ENCODE data around the gene ELMO1. TPM values are rescaled to one million over a fixed set of nuclear protein-coding genes. Genes with fewer than 3 reads are reported as not detected.

ELMO1 gene
- total and polyA plus RNA-seq, 10 of the 15 experiments (the other 5 are each of a cell fraction or from before 2014, with no cell fraction given), result 22.6 to 85.9 (median 56.6) TPM

DNA sequence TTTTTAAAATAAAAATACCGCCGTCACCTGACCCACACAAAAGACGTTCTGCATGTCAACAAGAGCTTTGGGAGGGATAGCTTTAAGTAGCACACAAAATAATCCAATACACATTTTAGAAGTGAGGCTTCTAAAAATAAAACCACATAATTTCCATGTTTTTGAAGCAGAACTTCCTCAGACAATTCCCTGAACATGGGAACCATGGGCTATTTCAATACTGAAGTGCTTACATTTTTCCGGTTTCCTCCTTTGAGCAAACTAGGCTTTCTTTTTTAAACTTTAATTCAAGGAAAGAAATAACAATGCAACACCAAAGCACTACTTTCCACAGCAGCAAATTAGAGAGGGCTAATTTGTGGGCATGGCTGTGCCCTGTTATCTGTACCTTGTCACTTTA is 59.9 kb downstream of the ELMO1 start (continued):
- no peak for TF ChIP-seq SUZ12 (IDR thresholded peaks at IDR 0.05; ENCODE audit: unreplicated experiment)
- TF ChIP-seq SUPT20H (IDR thresholded peaks at IDR 0.05; ENCODE audit: borderline replicate concordance, control insufficient read depth, low read depth, low read length), result no peak

DNA sequence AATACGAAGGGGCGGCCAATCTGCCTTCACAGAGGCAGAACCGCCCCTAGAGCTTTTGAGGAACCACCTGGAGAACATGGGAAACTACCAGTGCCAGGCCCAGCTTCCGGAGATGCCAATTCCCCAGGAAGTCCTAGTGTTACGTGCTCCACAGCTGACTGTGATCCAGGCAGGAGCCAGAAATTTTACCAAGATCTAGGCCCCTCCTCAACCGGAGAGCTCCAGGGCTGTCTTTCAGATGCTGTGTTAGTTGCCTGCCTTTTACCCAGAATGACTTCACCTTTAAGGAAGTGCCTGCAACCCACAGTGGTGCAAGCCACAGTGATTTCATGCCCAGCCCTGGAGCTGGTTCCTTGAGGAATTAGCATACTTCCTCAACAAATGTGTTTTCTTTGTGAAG is 62.9 kb downstream of the ELMO1 start:
- no peak overlapping the region for H3K9ac ChIP-seq (ENCODE audit: control insufficient read depth, insufficient read depth, low read length)
- in situ Hi-C loops (cut with MboI), result no loop called here
- intact Hi-C loops (cut with micrococcal nuclease; ENCODE audit: unreplicated experiment), result no loop called here
- no TSS peak for BruUV-seq (replicated peaks)
- no peak overlapping the region for H2AFZ ChIP-seq (ENCODE audit: control insufficient read depth, low read depth, low read length)
- ATAC-seq (no peak), FAIRE-seq (no peak), DNase-seq (ENCODE audit: low read depth, low spot score) (no peak)
- no peak overlapping the region for H3K4me2 ChIP-seq (ENCODE audit: control insufficient read depth, insufficient read depth)
- CTCF ChIA-PET, result no interaction called here
- RAD21 ChIA-PET (ENCODE audit: unreplicated experiment), result no interaction called here
- no peaks in the 10 kb centered on the region for H3K9me3 ChIP-seq (replicated peaks; ENCODE audit: control insufficient read depth, insufficient read depth, low read length)
- H3K79me2 ChIP-seq (ENCODE audit: control insufficient read depth, insufficient read depth, low read length), result no peaks in the 10 kb centered on the region
- SMC1A ChIA-PET (ENCODE audit: uncharacterized antibody, unreplicated experiment), result interaction anchor here (0.7 kb wide), 1 partner anchor 17 kb away, joined by 5 read pairs; no protein-coding TSS in a partner anchor
- no peaks in the 10 kb centered on the region for H3K27me3 ChIP-seq (replicated peaks in 1 of 2; ENCODE audit: control insufficient read depth in 2 of 2, insufficient read depth in 2 of 2, low read length in 1 of 2)
- H3K36me3 ChIP-seq (ENCODE audit: control insufficient read depth in 2 of 2, insufficient read depth in 2 of 2, low read length in 1 of 2), result no peaks in the 10 kb centered on the region
- WGBS (ENCODE audit: insufficient coverage, insufficient replicate concordance, low lambda C conversion rate, missing lambda C conversion rate), result 61% methylated on average over 6 of the region's 6 CpGs
- H3K27ac ChIP-seq (ENCODE audit: control insufficient read depth, insufficient read depth), result no peak overlapping the region
- no peak overlapping the region for H3K4me3 ChIP-seq
- H3K4me1 ChIP-seq (ENCODE audit: control insufficient read depth, insufficient read depth, low read length), result no peaks in the 10 kb centered on the region
- H4K20me1 ChIP-seq (ENCODE audit: control insufficient read depth, insufficient read depth), result no peaks in the 10 kb centered on the region
- POLR2A ChIA-PET, result no interaction called here
- no peak for TF ChIP-seq NBN (IDR thresholded peaks at IDR 0.05)
- TF ChIP-seq MYB (IDR thresholded peaks at IDR 0.05; ENCODE audit: borderline replicate concordance, low read depth, low read length), result no peak
- no peak for TF ChIP-seq TAF1 (IDR thresholded peaks at IDR 0.05; ENCODE audit: borderline replicate concordance, low read depth, low read length)
- TF ChIP-seq BRCA1 (IDR thresholded peaks at IDR 0.05; ENCODE audit: low read depth, low read length), result no peak
- TF ChIP-seq POLR2AphosphoS5 (IDR thresholded peaks at IDR 0.05; ENCODE audit: low read length), result no peak
- TF ChIP-seq ZZZ3 (IDR thresholded peaks at IDR 0.05; ENCODE audit: control insufficient read depth, insufficient read length, low read depth), result no peak
- TF ChIP-seq, protein P1, sequence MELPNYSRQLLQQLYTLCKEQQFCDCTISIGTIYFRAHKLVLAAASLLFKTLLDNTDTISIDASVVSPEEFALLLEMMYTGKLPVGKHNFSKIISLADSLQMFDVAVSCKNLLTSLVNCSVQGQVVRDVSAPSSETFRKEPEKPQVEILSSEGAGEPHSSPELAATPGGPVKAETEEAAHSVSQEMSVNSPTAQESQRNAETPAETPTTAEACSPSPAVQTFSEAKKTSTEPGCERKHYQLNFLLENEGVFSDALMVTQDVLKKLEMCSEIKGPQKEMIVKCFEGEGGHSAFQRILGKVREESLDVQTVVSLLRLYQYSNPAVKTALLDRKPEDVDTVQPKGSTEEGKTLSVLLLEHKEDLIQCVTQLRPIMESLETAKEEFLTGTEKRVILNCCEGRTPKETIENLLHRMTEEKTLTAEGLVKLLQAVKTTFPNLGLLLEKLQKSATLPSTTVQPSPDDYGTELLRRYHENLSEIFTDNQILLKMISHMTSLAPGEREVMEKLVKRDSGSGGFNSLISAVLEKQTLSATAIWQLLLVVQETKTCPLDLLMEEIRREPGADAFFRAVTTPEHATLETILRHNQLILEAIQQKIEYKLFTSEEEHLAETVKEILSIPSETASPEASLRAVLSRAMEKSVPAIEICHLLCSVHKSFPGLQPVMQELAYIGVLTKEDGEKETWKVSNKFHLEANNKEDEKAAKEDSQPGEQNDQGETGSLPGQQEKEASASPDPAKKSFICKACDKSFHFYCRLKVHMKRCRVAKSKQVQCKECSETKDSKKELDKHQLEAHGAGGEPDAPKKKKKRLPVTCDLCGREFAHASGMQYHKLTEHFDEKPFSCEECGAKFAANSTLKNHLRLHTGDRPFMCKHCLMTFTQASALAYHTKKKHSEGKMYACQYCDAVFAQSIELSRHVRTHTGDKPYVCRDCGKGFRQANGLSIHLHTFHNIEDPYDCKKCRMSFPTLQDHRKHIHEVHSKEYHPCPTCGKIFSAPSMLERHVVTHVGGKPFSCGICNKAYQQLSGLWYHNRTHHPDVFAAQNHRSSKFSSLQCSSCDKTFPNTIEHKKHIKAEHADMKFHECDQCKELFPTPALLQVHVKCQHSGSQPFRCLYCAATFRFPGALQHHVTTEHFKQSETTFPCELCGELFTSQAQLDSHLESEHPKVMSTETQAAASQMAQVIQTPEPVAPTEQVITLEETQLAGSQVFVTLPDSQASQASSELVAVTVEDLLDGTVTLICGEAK (IDR thresholded peaks at IDR 0.05; ENCODE audit: borderline replicate concordance), result no peak
- no peak for TF ChIP-seq EGR1 (IDR thresholded peaks at IDR 0.05; ENCODE audit: borderline replicate concordance in 1 of 2, low read depth in 2 of 2, low read length in 2 of 2)
- TF ChIP-seq, protein P2, sequence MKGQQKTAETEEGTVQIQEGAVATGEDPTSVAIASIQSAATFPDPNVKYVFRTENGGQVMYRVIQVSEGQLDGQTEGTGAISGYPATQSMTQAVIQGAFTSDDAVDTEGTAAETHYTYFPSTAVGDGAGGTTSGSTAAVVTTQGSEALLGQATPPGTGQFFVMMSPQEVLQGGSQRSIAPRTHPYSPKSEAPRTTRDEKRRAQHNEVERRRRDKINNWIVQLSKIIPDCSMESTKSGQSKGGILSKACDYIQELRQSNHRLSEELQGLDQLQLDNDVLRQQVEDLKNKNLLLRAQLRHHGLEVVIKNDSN (IDR thresholded peaks at IDR 0.05; ENCODE audit: borderline replicate concordance, extremely low read length, insufficient read depth, low read depth, low read length), result no peak
- TF ChIP-seq CHD1 (IDR thresholded peaks at IDR 0.05; ENCODE audit: low read depth, low read length), result no peak
- TF ChIP-seq NR2C2 (IDR thresholded peaks at IDR 0.05; ENCODE audit: borderline replicate concordance, control insufficient read depth, insufficient read length, low read depth), result no peak
- TF ChIP-seq, protein P3, sequence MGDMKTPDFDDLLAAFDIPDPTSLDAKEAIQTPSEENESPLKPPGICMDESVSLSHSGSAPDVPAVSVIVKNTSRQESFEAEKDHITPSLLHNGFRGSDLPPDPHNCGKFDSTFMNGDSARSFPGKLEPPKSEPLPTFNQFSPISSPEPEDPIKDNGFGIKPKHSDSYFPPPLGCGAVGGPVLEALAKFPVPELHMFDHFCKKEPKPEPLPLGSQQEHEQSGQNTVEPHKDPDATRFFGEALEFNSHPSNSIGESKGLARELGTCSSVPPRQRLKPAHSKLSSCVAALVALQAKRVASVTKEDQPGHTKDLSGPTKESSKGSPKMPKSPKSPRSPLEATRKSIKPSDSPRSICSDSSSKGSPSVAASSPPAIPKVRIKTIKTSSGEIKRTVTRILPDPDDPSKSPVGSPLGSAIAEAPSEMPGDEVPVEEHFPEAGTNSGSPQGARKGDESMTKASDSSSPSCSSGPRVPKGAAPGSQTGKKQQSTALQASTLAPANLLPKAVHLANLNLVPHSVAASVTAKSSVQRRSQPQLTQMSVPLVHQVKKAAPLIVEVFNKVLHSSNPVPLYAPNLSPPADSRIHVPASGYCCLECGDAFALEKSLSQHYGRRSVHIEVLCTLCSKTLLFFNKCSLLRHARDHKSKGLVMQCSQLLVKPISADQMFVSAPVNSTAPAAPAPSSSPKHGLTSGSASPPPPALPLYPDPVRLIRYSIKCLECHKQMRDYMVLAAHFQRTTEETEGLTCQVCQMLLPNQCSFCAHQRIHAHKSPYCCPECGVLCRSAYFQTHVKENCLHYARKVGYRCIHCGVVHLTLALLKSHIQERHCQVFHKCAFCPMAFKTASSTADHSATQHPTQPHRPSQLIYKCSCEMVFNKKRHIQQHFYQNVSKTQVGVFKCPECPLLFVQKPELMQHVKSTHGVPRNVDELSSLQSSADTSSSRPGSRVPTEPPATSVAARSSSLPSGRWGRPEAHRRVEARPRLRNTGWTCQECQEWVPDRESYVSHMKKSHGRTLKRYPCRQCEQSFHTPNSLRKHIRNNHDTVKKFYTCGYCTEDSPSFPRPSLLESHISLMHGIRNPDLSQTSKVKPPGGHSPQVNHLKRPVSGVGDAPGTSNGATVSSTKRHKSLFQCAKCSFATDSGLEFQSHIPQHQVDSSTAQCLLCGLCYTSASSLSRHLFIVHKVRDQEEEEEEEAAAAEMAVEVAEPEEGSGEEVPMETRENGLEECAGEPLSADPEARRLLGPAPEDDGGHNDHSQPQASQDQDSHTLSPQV (IDR thresholded peaks at IDR 0.05), result no peak
- TF ChIP-seq STAT3 (IDR thresholded peaks at IDR 0.05; ENCODE audit: low read depth, low read length), result no peak

All from GM12878 (cell line).